HG03097 (cell line): Measurements from ENCODE around the gene RABL6.
"Not testable (repeated sequence)": the region's sequence is repeated elsewhere in the genome, so short reads cannot be mapped to it uniquely, and the experiment has no call there.

ENCODE experiments used
- ATAC-seq: cut with Tn5 transposase; IDR thresholded peaks from one replicate; pipeline ENCODE4 v1.9.1; 2021; ENCODE audit not compliant: unreplicated experiment, low FRiP score

The RABL6 gene

GRCh38 chr9:136807281-136808074 is at the start of gene RABL6:
RABL6 (plus strand) TSS chr9:136807948; CDS start chr9:136808197, 249 bp downstream.
- ATAC-seq, result peak; percentile 60

- no peak for ATAC-seq
Measured at GRCh38 chr9:136759001-136759400, 48.7 kb upstream of the RABL6 start.

- no peak for ATAC-seq
Measured at GRCh38 chr9:136759436-136760325, 48.1 kb upstream of the RABL6 start.

- no peak for ATAC-seq
Measured at GRCh38 chr9:136760424-136760823, 47.3 kb upstream of the RABL6 start.

GRCh38 chr9:136760834-136761544 is 46.8 kb upstream of the RABL6 start:
- not testable (repeated sequence) for ATAC-seq

- ATAC-seq, result no peak
Measured at GRCh38 chr9:136761545-136761981, 46.2 kb upstream of the RABL6 start.

- no peak for ATAC-seq
Measured at GRCh38 chr9:136762221-136762691, 45.5 kb upstream of the RABL6 start.

GRCh38 chr9:136762915-136763648 is 44.7 kb upstream of the RABL6 start:
- ATAC-seq, result no peak

GRCh38 chr9:136763649-136764035 is 44.1 kb upstream of the RABL6 start:
- no peak for ATAC-seq

- no peak for ATAC-seq
Measured at GRCh38 chr9:136764301-136764891, 43.4 kb upstream of the RABL6 start, which contains the start of gene LCN15. LCN15 (minus strand) TSS chr9:136764518; CDS start chr9:136764488, 30 bp downstream.

- ATAC-seq, result no peak
Measured at GRCh38 chr9:136765041-136765440, 42.7 kb upstream of the RABL6 start.

- not testable (repeated sequence) for ATAC-seq
Measured at GRCh38 chr9:136765745-136766409, 41.9 kb upstream of the RABL6 start.

GRCh38 chr9:136766410-136767120 is 41.2 kb upstream of the RABL6 start:
- ATAC-seq, result not testable (repeated sequence)

GRCh38 chr9:136769710-136770191 is 38.0 kb upstream of the RABL6 start:
- no peak for ATAC-seq

GRCh38 chr9:136771907-136772415 is 35.8 kb upstream of the RABL6 start:
- ATAC-seq, result no peak

GRCh38 chr9:136773386-136774044 is 34.2 kb upstream of the RABL6 start:
- no peak for ATAC-seq

- ATAC-seq, result no peak
Measured at GRCh38 chr9:136774416-136775045, 33.2 kb upstream of the RABL6 start.
